ENCODE results near the gene MYH6. TPM values are rescaled to one million over a fixed set of nuclear protein-coding genes. Genes with fewer than 3 reads are reported as not detected.
"Not testable (repeated sequence)": the region's sequence is repeated elsewhere in the genome, so short reads cannot be mapped to it uniquely, and the experiment has no call there.

MYH6 gene
- total RNA-seq, 1 experiment from 2014 or later = not detected

DNA sequence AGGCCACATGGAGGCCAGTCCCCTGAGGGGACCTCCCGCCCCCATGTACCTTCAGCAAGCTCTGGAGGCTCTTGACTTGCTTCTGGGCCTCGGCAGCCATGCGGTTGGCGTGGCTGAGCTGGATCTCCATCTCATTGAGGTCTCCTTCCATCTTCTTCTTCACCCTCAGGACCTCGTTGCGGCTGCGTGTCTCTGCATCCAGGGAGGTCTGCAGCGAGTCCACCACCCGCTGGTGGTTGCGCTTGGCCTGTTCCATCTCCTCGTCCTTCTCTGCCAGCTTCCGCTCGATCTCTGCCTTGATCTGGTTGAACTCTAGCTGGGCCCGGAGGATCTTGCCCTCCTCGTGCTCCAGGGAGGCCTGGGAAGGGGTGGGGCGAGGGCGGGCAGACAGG lies 21.8 kb downstream of the MYH6 start:
- in situ Hi-C loops (cut with HindIII; ENCODE audit: low pct_unique_long_range_greater_than_20kb, low sequenced_read_pairs); DNase-seq (ENCODE audit: low read depth, low spot score): not testable (repeated sequence)

DNA sequence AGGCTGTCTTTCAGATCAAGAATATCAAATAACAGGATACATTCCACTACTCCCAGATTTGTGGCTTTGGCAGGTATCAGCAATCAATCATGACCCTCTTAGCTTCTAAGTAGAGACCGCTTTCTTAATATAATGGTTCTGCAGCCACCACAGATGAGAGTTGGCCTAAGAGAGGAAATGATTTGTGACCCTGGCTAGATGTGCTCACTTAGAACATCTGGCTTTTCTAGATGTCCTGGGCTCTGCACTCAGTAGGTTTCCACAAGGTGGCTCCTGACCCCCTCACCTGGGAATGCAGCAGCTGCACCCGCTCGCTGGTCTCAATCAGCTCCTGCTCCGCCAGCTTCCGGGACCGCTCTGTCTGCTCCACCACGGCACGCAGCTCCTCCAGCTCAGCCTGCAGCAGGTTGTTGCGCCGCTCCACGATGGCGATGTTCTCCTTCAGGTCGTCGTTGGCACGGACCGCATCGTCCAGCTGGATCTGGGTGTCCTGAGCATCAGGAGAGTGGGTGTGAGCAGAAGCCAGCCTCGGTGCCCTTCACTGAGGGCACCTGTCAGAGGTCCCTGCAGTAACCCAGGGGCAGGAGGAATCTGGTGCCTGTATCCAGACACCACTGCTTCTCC lies 22.3 kb downstream of the MYH6 start:
- DNase-seq (ENCODE audit: low read depth, low spot score) = no peak
- in situ Hi-C loops (cut with HindIII; ENCODE audit: low pct_unique_long_range_greater_than_20kb, low sequenced_read_pairs) = no loop called here

DNA sequence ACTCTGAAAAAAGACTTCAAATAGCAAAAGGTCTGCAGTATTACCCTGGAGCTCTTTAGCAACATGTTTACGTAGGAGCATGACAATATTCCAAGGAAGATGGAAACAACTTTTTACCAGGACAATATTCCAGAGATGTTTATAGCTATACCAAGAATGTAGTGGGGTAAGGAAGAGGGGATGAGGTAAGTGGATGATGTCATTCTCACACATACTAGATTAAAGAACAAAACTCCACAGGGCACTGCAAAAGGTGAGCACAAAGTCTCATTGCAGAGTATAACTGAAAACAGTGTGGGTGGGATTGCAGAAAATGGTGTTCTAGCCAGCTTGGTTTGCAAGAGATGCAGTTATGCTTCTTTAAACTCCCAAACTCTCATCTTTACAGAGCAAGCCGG lies 22.8 kb downstream of the MYH6 start:
- DNase-seq (ENCODE audit: low read depth, low spot score) = no peak
- in situ Hi-C loops (cut with HindIII; ENCODE audit: low pct_unique_long_range_greater_than_20kb, low sequenced_read_pairs) = no loop called here

DNA sequence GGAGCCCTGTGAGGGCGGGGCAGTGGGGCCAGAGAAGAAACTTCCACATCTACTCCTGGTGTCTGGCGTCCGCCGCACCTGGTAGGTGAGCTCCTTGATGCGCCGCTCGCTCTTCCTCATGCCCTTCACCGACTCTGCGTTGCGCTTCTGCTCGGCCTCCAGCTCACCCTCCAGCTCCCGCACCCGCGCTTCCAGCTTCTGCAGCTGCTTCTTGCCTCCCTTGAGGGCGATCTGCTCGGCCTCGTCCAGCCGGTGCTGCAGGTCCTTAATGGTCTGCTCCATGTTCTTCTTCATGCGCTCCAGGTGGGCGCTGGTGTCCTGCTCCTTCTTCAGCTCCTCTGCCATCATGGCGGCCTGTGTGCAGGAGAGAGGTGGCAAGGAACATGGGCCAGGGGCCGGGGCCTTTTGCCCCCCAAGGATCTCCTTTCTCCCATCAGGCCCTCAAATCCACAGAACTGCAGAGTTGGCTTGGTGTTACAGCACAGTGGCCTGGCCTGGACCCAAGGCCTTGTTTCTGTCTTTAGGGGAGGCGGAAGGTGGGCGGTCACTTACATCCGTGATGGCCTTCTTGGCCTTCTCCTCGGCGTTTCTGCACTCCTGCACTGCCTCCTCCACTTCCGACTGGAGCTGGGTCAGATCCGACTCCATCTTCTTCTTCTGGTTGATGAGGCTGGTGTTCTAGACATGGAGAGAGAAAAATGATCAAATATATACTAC lies 23.6 kb downstream of the MYH6 start:
- in situ Hi-C loops (cut with HindIII; ENCODE audit: low pct_unique_long_range_greater_than_20kb, low sequenced_read_pairs) = no loop called here
- no peak for DNase-seq (ENCODE audit: low read depth, low spot score)

DNA sequence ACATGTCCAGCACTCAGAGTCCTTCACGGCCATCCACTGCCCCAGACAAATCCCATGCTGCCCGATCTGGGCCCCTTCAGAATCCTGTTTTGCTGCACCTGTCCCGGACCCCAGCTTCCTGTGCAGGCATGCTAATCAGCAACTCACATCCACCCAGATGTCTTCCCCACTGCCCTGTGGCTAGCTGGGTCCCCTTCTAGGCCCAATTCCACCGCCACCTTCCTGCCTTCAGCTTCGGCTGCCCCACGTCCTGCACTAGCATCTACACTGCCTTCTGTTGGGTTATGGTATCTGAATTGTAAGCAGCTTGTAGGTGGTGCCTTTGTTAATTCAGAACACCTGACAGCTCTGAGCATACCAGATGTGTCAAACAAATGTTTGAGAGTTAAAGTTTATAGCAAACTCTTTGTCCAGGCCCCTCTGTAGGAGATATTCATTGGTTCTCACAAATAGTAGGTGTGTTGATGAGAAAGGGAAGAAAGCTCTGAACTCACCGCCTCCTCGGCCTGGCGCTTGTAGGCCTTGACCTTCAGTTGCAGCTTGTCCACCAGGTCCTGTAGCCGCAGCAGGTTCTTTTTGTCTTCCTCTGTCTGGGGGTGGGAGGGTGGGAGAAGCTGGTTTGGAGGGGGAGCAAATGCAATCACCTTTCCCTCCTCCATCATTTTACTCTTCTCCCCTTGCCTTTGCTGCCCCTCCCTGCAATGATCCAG lies 25.2 kb downstream of the MYH6 start:
- DNase-seq (ENCODE audit: low read depth, low spot score) = no peak
- in situ Hi-C loops (cut with HindIII; ENCODE audit: low pct_unique_long_range_greater_than_20kb, low sequenced_read_pairs) = no loop called here

DNA sequence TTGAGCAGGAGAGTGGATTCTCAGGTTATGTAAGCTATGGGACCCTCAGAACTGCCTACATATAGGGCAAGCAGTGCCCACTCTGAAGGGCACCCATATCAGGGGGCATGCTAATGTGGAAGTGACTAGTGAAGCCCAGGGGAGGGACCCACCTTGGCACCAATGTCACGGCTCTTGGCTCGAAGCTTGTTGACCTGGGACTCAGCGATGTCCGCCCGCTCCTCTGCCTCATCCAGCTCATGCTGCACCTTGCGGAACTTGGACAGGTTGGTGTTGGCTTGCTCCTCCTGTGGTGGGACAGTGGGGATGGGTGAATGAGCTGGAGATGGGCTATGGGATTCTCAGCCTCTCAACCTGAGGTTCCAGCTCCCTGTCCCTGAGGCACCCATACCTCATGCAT lies 25.8 kb downstream of the MYH6 start:
- no peak for DNase-seq (ENCODE audit: low read depth, low spot score)
- in situ Hi-C loops (cut with HindIII; ENCODE audit: low pct_unique_long_range_greater_than_20kb, low sequenced_read_pairs) = no loop called here

DNA sequence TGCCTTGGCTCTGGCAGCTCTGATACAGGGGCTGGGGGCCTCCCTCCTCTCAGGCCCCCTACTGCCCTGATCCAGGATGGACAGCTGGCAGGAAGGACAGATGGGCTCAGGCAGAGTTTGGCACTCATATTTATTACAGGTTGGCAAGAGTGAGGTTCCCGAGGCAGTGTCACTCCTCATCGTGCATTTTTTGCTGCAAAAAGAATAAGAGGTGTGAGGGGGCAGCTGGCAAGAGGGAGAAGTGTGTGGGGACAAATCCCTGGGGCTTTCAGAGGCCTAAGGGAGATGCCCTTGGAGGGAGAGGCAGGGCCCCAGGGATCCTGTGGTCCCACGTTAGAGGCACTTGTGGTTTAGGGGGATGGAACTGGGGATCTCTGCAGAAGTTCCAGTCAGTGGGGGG lies 26.2 kb downstream of the MYH6 start:
- in situ Hi-C loops (cut with HindIII; ENCODE audit: low pct_unique_long_range_greater_than_20kb, low sequenced_read_pairs) = no loop called here
- no peak for DNase-seq (ENCODE audit: low read depth, low spot score)

DNA sequence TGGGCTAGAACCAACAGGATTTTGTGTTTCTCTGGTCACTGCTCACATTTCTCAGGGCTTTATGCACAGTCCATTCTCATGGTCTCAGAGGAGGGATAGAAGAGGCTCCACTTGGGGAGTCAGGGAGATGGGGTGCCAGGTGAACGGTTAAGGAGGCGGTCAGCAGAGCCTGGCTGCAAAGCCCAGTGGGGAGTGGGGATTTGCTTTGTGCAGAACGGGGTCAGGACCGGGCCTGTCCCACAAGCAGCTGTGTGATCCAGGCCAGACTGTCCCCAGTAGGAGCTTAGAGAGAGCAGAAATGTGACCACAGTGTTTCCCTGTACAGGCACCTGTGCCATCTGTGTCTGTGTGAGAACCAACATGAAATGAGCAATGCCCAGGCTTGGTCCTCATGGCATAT lies 27.1 kb downstream of the MYH6 start:
- in situ Hi-C loops (cut with HindIII; ENCODE audit: low pct_unique_long_range_greater_than_20kb, low sequenced_read_pairs) = no loop called here

DNA sequence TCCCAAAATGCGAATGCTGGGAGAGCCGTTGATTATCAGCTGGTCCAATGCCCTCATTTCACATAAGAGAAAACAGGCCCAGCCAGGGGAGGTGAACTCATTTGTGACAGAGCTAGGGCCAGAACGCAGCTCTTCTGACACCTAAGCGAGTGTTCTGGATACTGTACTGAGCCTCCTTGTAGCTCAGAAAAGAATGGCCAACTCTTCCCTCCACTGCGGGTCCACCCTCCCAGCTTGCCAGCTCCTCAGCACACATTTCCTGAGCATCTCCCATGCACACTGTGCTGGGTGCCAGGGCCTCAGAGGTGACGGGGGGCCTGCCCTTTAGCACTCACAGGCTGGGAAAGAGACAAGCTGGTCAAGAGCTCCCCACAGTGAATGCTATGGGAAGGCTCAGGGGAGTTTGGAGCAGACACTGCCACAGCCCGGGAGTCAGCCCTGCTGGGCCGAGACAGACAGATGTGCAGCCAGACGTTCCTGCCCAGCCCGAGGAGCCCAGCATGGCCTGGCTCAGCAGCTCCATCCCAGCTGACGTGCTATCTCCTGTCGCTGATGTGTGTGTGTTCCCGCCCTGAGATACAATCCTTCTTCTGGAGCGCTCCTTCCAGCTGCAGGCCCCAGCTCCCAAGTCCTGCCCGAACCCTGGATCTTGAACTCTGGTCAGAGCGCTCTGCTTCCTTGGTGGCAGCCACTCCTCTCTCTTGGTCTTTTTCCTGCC lies 27.7 kb downstream of the MYH6 start:
- no peak for DNase-seq (ENCODE audit: low read depth, low spot score)
- in situ Hi-C loops (cut with HindIII; ENCODE audit: low pct_unique_long_range_greater_than_20kb, low sequenced_read_pairs) = no loop called here

More for the DNA sequence above, 27.1 kb downstream of the MYH6 start:
- DNase-seq (ENCODE audit: low read depth, low spot score) = no peak

DNA sequence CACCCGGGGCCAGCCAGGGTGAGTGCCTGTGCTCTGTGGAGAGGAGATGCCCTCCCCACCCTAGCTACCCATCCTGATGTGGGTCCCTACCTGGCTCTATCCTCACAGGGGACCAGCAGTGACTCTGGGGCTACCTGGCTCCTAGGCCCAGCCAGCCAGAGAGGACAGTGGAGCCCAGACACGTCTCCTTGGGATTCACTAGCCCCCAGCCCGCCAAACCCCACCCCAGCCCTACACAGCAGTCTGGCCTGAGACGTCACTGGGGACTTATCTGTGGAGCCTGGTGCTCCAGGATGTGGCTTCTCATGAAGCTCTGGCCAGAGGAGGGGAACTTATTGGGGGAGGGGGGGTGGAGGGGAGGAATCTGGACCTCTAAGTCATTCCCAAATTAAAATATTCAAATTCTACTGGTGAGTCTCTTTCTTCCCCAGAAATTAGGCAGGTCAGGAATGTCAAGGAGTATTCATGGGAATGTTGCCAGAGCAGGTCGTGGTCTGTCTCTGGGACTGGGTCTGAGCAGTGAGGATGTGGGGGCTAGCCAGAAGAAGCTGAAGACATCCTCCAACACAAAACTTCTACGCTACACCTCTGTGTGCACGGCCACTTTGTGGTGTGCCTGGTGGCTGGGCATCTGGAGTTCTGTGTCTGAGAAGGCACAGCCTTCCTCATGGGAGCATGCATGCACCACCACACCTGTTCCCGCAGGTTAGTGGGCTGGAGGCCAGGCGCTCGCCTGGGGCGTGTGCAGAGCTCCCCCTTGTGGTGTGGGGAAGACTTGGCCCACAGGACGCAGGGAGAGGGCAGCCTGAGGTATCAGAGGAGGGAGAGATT lies 28.5 kb downstream of the MYH6 start:
- in situ Hi-C loops (cut with HindIII; ENCODE audit: low pct_unique_long_range_greater_than_20kb, low sequenced_read_pairs) = no loop called here
- DNase-seq (ENCODE audit: low read depth, low spot score) = peak; percentile 60

DNA sequence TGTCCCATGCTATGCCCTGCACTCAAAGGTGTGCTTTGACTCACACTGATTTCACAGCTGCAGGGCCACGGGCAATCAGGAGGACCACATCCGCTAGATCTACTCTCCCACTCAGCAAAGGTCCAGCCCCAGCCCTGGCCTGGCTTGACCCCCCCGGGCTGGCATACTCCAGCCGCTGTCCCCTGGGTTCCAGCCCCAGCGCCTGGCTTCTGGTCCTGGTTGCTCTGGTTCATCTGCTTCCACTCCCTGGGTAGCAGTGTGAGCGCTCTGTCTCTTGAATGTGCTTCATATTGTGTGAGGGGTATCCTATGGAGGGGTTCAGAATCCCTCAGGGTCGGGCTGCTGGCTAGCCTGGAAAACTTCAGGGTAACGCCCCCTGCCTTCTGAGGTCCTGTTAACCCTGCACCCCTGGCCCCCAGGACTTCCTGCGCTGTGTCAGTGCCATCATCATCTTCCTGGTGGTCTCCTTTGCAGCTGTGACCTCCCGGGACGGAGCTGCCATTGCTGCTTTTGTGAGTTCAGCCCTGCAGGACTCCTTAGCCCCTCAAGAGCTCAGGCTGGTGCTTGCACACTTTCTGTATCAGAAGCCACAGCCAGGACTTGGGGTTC lies 29.4 kb downstream of the MYH6 start:
- in situ Hi-C loops (cut with HindIII; ENCODE audit: low pct_unique_long_range_greater_than_20kb, low sequenced_read_pairs) = no loop called here

DNA sequence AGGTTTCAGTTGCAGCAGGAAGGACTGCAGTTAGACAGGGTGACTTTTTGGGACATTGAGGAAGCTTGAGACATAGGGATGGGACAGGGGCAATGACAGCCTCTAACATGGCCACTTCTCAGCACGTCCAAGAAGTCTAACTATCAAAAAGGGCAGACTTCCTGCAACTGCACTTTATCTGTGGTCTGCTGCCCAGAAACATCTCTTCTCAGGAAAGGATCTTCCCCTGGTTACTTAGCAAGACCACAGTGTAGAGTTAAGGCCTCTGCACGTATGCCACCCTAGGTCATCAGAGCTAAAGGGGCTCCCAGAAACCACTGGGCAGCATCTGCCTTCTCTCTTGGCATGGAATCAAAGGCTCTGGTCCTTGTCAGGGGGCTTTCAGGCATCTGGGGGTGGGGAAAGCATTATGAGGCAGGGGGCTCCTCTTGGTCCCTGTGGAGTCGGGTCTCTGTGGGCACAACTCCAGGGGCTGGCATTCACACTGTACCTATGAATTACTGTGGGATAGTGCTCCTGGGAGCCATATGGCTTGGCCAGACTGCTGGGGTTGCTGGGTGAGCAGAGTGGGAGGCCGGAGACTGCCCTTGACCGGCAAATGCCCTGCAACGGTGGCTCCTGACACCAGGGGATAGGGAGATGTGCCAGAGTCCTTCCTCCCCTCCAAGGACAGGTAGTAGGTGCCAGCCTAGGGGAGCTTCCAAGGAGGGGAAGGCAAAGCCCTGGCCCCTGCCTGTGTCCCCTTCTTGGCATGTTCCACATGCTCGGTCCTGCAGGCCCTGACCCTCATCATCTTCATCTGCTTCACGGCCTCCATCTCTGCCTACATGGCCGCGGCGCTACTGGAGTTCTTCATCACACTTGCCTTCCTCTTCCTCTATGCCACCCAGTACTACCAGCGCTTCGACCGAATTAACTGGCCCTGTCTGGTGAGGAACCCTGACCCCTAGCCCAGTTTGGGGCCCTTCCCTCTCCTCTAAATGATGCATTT lies 30.2 kb downstream of the MYH6 start:
- no peak for DNase-seq (ENCODE audit: low read depth, low spot score)
- in situ Hi-C loops (cut with HindIII; ENCODE audit: low pct_unique_long_range_greater_than_20kb, low sequenced_read_pairs) = no loop called here

More for the DNA sequence above, 29.4 kb downstream of the MYH6 start:
- no peak for DNase-seq (ENCODE audit: low read depth, low spot score)

DNA sequence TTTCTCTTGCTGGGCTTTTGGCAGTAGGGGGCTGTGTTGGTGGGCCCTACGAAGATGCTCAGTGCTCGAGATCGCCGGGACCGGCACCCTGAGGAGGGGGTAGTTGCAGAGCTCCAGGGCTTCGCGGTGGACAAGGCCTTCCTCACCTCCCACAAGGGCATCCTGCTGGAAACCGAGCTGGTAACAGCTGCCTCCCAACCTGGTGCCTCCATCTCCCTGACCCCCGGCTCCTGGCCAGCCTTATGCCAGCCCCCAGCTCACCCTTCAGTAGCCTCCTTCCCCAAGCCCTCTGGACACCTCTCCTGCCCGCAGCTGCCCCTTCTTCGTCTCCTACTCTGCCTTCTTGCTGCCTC lies 30.9 kb downstream of the MYH6 start:
- DNase-seq (ENCODE audit: low read depth, low spot score) = no peak
- in situ Hi-C loops (cut with HindIII; ENCODE audit: low pct_unique_long_range_greater_than_20kb, low sequenced_read_pairs) = no loop called here

DNA sequence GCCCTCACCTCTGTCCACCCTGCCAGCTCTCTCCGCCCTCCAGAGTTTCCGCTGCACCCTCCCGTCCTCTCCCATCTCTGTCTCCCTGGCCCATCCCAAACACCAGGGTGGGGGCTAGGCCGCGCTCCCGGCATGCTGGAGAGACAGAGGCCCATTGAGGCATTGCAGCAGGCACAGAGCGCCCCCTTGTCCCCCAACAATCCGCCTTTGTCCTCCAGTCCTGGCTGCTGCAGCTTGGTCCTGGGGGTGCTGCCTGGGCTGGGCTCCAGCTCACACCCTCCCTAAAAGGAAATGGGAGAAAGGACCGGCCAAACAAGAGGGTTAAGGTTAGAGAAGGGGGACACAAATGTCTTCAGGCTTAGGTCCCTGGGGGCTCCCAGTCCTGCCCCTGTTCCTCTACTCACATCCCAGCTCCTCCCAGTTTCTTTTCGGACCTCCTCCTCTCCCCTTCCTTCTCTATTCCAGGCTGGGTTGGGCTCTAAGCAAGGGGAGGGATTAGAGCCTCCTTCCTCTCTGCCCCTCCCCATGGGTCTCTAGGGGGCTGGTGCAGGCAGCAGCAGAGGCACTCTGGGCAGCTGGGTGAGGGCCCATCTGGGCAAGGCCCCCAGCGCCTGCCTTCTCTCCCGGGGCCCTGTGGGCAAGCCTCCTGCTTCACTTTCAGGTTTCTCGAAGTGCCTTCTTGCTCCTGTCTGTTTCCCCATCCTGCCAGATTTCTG lies 31.4 kb downstream of the MYH6 start, which contains the start of gene CMTM5:
TSS of gene CMTM5 (plus strand) at position 565 of the 716 bp plus-strand sequence. CDS start 206 bp downstream, outside the sequence.
- in situ Hi-C loops (cut with HindIII; ENCODE audit: low pct_unique_long_range_greater_than_20kb, low sequenced_read_pairs) = no loop called here
- peak; percentile 37 for DNase-seq (ENCODE audit: low read depth, low spot score)

DNA sequence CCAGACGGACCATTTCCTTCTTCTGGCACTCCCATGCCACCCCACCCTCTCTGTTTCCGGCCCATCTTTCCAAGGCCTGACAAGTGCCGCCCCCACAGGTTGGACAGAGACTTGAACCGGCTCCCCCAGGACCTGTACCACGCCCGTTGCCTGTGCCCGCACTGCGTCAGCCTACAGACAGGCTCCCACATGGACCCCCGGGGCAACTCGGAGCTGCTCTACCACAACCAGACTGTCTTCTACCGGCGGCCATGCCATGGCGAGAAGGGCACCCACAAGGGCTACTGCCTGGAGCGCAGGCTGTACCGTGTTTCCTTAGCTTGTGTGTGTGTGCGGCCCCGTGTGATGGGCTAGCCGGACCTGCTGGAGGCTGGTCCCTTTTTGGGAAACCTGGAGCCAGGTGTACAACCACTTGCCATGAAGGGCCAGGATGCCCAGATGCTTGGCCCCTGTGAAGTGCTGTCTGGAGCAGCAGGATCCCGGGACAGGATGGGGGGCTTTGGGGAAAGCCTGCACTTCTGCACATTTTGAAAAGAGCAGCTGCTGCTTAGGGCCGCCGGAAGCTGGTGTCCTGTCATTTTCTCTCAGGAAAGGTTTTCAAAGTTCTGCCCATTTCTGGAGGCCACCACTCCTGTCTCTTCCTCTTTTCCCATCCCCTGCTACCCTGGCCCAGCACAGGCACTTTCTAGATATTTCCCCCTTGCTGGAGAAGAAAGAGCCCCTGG lies 32.4 kb downstream of the MYH6 start:
- in situ Hi-C loops (cut with HindIII; ENCODE audit: low pct_unique_long_range_greater_than_20kb, low sequenced_read_pairs) = no loop called here
- DNase-seq (ENCODE audit: low read depth, low spot score) = no peak

Data from SK-MEL-5 (cell line).